Uterus (tissue), 4 donors: ENCODE data around the gene STAMBP. TPM values are rescaled to one million over a fixed set of nuclear protein-coding genes. Genes with fewer than 3 reads are reported as not detected.

Experiments used
- DNase-seq, 2 donors: peaks; one replicate each; pipeline ENCODE4 v3.0.0-alpha.2; 2019 to 2020
- H3K27ac ChIP-seq, 2 donors: fragments of 200-600 bp; sonication (generic); 1 replicate in 1 of 2; 2 replicates in 1 of 2; pipeline ENCODE4 v1.5.1; 2016 to 2018
- H3K27me3 ChIP-seq, 2 donors: fragments of 200-600 bp; sonication (generic); one replicate each; pipeline ENCODE4 v1.5.1; 2018 to 2019; ENCODE audit warnings: control low read depth in 1 of 2
- H3K36me3 ChIP-seq, 2 donors: fragments of 200-600 bp; sonication (generic); one replicate each; pipeline ENCODE4 v1.5.1; 2019; ENCODE audit warnings: control low read depth in 1 of 2
- H3K4me1 ChIP-seq, 2 donors: fragments of 200-600 bp; sonication (generic); one replicate each; pipeline ENCODE4 v1.5.1; 2018 to 2019; ENCODE audit warnings: control low read depth in 1 of 2
- H3K4me3 ChIP-seq, 2 donors: fragments of 200-600 bp; sonication (generic); 1 replicate in 1 of 2; 2 replicates in 1 of 2; pipeline ENCODE4 v1.5.1; 2018 to 2019; ENCODE audit warnings: mild to moderate bottlenecking in 1 of 2
- H3K9me3 ChIP-seq, 2 donors: fragments of 200-600 bp; sonication (generic); one replicate each; pipeline ENCODE4 v1.5.1; 2019; ENCODE audit warnings: control low read depth in 1 of 2
- POLR2A ChIP-seq, 2 donors: fragments of 450-650 bp; IDR thresholded peaks; one replicate each; pipeline ENCODE4 v1.6.1; 2016; ENCODE audit warnings: antibody characterized with exemption in 2 of 2, mild to moderate bottlenecking in 1 of 2, moderate library complexity in 1 of 2
- intact Hi-C: fragments of 100-400 bp; cut with DNase I; formaldehyde crosslinking; loops from one replicate; pipeline ENCODE4 v1.15.1; 2023; ENCODE audit warnings: low total_unique reads
- total RNA-seq, 4 donors: library from RNA; depleted of rRNA in 3 of 4; stranded (reverse); fragments of >200 nt in 3 of 4; gene quantifications; one replicate each; pipeline versions ENCODE4 v1.1.0 to v1.2.4, GENCODE V29; 2014 to 2023
- TF ChIP-seq, protein P1 (sequence below), 4 experiments: fragments of 200-600 bp in 2 of 4; fragments of 450-650 bp in 2 of 4; sonication (generic) in 2 of 4; IDR thresholded peaks; one replicate each; pipeline ENCODE4 v1.5.1; 2016 to 2019; ENCODE audit warnings: antibody characterized with exemption in 4 of 4, mild to moderate bottlenecking in 2 of 4, moderate library complexity in 1 of 4
- donor health status: DM: yes; HTN: yes; CAD: no.

Gene STAMBP
- total RNA-seq, 4 donors from 2014 or later: 31.8 to 115 (median 43.7) TPM

DNA sequence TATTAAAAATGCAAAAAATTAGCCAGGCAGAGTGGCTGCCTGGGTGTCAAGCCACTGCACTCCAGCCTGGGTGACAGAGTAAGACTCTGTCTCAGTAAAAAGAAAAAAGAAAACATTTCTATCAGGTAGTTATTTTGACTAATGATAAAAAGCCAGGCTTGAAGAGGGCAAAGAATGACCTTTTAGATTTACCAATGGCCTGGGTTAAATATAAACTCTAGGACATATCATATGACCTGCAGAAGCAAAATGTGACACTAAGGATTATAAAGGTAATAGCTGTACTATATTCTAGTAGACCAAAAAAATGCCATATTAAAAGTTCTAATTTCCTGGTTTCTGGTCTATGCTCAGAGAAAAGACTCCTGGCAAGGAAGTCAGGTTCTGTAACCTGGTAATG is 16.1 kb upstream of the STAMBP start:
- no peaks in the 10 kb centered on the region for H3K36me3 ChIP-seq
- no peak for DNase-seq
- TF ChIP-seq, protein P1, sequence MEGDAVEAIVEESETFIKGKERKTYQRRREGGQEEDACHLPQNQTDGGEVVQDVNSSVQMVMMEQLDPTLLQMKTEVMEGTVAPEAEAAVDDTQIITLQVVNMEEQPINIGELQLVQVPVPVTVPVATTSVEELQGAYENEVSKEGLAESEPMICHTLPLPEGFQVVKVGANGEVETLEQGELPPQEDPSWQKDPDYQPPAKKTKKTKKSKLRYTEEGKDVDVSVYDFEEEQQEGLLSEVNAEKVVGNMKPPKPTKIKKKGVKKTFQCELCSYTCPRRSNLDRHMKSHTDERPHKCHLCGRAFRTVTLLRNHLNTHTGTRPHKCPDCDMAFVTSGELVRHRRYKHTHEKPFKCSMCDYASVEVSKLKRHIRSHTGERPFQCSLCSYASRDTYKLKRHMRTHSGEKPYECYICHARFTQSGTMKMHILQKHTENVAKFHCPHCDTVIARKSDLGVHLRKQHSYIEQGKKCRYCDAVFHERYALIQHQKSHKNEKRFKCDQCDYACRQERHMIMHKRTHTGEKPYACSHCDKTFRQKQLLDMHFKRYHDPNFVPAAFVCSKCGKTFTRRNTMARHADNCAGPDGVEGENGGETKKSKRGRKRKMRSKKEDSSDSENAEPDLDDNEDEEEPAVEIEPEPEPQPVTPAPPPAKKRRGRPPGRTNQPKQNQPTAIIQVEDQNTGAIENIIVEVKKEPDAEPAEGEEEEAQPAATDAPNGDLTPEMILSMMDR (IDR thresholded peaks at IDR 0.05): no peak
- TF ChIP-seq POLR2A (IDR thresholded peaks at IDR 0.05): no peak
- no peak overlapping the region for H3K4me3 ChIP-seq
- no peaks in the 10 kb centered on the region for H3K4me1 ChIP-seq
- H3K27me3 ChIP-seq: no peaks in the 10 kb centered on the region
- intact Hi-C loops: loop anchor here (10.0 kb wide), 1 partner anchor 522 kb away; no protein-coding TSS in a partner anchor
- no peak overlapping the region for H3K27ac ChIP-seq
- H3K9me3 ChIP-seq: no peaks in the 10 kb centered on the region

DNA sequence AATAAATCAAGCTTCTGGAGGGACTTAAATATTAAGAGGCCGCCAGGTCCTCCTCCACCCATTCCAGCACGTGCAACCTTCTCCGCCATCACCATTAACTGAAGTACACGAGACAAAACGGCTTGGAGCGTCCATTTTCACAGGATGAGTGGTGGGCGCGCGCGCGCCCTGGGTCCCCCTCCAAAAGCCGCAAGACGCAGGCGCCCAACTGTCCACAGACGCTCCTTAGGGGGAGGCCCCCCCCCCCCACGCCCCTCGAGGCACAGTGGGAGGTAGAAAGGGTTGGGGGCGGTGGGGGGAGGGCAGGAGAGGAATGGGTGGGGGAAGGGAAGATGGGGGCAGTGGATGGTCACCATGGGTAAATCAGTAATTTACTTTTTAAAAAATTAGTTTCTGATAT is 10.5 kb upstream of the STAMBP start:
- Histone ChIP-seq H3K36me3 (no peaks in the 10 kb centered on the region), H3K4me1 (no peaks in the 10 kb centered on the region), H3K9me3 (no peaks in the 10 kb centered on the region), H3K27ac (no peak overlapping the region), H3K27me3 (no peaks in the 10 kb centered on the region), H3K4me3 (no peak overlapping the region)
- DNase-seq: no peak
- intact Hi-C loops: loop anchor here (10.0 kb wide), 1 partner anchor 517 kb away; no protein-coding TSS in a partner anchor
- TF ChIP-seq POLR2A (IDR thresholded peaks at IDR 0.05): no peak
- TF ChIP-seq, protein P1 (IDR thresholded peaks at IDR 0.05): no peak

DNA sequence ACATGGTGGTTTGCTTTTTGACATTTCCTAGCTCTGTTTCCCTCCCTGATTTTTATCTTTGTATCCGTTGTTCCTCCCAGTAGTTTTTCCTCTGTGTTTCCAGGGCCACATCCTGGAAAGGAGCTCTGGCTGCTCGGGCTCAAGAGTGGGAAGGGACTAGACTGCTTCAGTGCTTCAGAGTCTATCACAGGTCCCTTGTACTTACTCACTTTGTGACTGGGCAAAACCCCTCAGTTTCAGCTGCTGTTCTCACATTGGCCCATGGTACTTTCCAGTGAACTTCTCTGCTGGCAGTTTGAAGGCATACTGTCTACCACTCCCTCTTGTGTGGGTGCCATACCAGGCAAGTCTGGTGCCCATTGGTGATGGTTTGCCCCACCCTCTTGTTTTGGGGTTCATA is 7.5 kb upstream of the STAMBP start:
- no peaks in the 10 kb centered on the region for H3K4me1 ChIP-seq
- TF ChIP-seq, protein P1 (IDR thresholded peaks at IDR 0.05): no peak
- no peak for TF ChIP-seq POLR2A (IDR thresholded peaks at IDR 0.05)
- DNase-seq: no peak
- H3K36me3 ChIP-seq: no peaks in the 10 kb centered on the region
- H3K27ac ChIP-seq: no peak overlapping the region
- no peaks in the 10 kb centered on the region for H3K9me3 ChIP-seq
- intact Hi-C loops: no loop called here
- no peaks in the 10 kb centered on the region for H3K27me3 ChIP-seq
- H3K4me3 ChIP-seq: no peak overlapping the region

DNA sequence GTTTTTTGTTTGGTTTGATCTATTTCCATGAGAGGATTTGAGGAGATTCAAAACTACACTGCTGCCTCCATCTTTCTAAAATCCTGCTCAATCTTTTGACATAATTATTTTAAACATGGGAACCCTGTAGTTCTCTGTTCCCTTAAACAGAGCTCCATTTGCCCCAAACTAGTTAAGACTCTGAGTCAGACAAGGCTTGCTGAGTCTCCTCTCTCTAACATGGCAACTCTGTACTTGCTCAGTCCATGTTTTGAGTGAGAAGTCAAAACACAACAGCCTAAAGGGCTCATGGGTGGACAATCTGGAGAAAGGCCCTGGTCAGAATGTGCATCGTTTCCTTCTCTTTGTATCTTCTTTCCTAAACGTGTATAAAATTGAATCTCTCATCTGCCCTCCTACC is 7.1 kb upstream of the STAMBP start:
- intact Hi-C loops: no loop called here
- no peak for TF ChIP-seq POLR2A (IDR thresholded peaks at IDR 0.05)
- TF ChIP-seq, protein P1 (IDR thresholded peaks at IDR 0.05): no peak
- H3K4me1 ChIP-seq: no peaks in the 10 kb centered on the region

DNA sequence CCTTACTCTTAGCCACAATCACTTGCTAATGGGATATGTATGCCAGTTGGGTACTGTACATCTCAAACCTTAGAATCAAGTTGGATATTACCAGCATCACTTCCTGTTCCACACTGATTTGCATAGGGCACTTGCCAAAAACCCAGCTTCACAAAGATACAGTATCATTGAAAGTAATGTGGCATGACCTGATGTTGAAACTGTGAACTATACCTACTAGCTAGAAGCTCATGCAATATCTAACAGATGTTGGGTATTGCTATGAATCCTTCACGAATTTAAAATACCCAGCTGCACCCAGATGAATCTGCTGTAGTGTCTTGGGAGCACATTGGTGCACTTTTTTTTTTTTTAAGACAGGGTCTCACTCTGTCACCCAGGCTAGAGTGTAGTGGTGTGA is 6.5 kb upstream of the STAMBP start:
- TF ChIP-seq POLR2A (IDR thresholded peaks at IDR 0.05): no peak
- TF ChIP-seq, protein P1 (IDR thresholded peaks at IDR 0.05): no peak
- no peak overlapping the region for H3K4me3 ChIP-seq
- H3K27ac ChIP-seq: no peak overlapping the region
- H3K4me1 ChIP-seq: no peaks in the 10 kb centered on the region
- no peak for DNase-seq
- no peaks in the 10 kb centered on the region for H3K27me3 ChIP-seq
- intact Hi-C loops: no loop called here
- no peaks in the 10 kb centered on the region for H3K36me3 ChIP-seq
- no peaks in the 10 kb centered on the region for H3K9me3 ChIP-seq

More for the DNA sequence above, 7.1 kb upstream of the STAMBP start:
- H3K27ac ChIP-seq: no peak overlapping the region
- H3K4me3 ChIP-seq: no peak overlapping the region
- H3K36me3 ChIP-seq: no peaks in the 10 kb centered on the region
- no peaks in the 10 kb centered on the region for H3K9me3 ChIP-seq
- H3K27me3 ChIP-seq: no peaks in the 10 kb centered on the region
- DNase-seq: no peak
